ENCODE results near the gene CTXND1. TPM values are rescaled to one million over a fixed set of nuclear protein-coding genes. Genes with fewer than 3 reads are reported as not detected.

Gene CTXND1
- total and polyA plus RNA-seq, 8 donors = 0.29 to 4.3 (median 1.4) TPM

DNA sequence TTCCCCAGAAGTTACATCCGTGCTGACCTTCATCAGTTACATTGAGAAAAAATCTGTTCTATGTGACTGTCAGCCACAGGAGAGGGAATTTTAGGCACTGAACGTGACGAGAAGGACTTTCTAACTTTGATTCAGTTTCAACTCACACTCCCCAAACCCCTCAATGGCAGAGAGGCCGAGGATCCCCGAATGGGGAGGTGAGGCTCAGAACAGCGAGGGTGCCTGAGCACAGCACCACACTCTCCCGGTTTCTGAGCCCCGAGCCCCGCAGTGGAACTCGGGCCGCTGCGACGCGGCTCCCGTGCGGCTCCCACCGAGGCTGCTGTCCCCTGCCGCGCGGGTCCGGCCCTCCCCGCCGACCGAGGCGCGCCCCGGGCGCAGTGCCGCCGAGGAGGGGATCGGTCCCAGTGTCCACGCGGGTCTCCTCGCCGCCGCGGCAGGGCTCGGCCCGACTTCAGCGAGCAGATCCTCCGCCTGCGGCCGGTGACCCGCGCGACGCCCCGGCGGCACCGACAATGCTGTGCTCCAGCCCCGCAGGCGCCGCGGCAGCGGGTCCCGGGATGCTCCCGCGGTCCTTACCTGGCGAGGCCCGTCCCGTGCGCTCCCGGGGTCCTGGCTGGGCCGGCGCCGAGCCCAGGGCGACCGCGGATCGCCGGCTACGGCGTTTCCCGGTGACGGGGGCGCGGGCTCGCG lies 439 bp downstream of the CTXND1 start:
- H3K4me1 ChIP-seq = peaks cover 13 to 53% (median 32%) of the 10 kb centered on the region in 4 donors
- H3K27ac ChIP-seq = peak overlapping the region; percentile 39 to 83 (median 71)
- peak in 1 of 2 donors; percentile 42 for DNase-seq
- intact Hi-C loops (cut with DNase I; ENCODE audit: low total_unique reads) = no loop called here
- no peaks in the 10 kb centered on the region for H3K36me3 ChIP-seq
- H3K27me3 ChIP-seq = peaks cover 0 to 65% (median 22%) of the 10 kb centered on the region in 3 donors
- H3K9me3 ChIP-seq = no peaks in the 10 kb centered on the region
- H3K4me3 ChIP-seq = peak overlapping the region; percentile 54 to 76 (median 62)
- TF ChIP-seq POLR2AphosphoS5 (IDR thresholded peaks at IDR 0.05) = no peak
- 0 to 3% (median 1%) methylated on average over 7 to 79 of the region's 79 CpGs for WGBS, 5 donors

DNA sequence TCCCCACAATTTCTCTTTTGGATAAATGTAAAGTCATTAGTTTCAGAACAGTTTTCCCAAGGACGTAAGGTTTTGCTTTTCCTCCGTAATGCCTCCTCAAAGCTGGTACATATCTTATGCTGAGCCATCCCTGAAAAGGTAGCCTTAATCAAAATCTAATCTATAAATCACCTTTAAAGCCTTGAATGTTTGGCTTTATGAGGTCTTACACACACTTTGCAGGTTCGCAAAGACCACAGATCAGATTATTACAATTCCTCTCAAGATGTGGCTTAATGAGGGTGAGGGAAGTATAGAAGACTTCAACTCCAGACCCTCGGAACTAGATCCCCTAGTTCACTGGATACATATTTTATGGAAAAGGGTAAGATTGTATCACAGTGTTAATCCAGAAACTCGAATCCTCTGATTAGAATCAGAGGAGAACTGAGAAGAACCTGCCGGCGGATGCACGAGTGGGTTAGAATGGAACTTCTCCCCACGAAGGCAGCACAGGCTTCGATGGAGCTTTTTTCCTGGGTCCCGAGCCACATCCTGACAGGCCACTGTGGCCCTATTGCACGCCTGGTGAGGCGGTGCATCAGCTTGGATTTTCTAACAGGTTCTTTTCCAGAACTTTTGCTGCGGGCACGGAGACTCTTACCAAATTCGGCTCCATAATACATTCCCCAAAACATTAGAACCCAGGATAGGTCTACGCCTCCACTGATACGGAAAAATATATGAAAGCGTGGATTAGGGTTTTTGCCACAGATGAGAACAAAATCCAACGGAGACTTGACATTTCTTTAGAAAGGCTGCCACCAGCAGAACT lies 1.2 kb downstream of the CTXND1 start:
- TF ChIP-seq, protein P1, sequence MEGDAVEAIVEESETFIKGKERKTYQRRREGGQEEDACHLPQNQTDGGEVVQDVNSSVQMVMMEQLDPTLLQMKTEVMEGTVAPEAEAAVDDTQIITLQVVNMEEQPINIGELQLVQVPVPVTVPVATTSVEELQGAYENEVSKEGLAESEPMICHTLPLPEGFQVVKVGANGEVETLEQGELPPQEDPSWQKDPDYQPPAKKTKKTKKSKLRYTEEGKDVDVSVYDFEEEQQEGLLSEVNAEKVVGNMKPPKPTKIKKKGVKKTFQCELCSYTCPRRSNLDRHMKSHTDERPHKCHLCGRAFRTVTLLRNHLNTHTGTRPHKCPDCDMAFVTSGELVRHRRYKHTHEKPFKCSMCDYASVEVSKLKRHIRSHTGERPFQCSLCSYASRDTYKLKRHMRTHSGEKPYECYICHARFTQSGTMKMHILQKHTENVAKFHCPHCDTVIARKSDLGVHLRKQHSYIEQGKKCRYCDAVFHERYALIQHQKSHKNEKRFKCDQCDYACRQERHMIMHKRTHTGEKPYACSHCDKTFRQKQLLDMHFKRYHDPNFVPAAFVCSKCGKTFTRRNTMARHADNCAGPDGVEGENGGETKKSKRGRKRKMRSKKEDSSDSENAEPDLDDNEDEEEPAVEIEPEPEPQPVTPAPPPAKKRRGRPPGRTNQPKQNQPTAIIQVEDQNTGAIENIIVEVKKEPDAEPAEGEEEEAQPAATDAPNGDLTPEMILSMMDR (IDR thresholded peaks at IDR 0.05) = no peak
- TF ChIP-seq POLR2AphosphoS5 (IDR thresholded peaks at IDR 0.05) (no peak), POLR2A (IDR thresholded peaks at IDR 0.05) (no peak), EP300 (IDR thresholded peaks at IDR 0.05) (no peak)
- no peaks in the 10 kb centered on the region for H3K9me3 ChIP-seq
- H3K36me3 ChIP-seq = no peaks in the 10 kb centered on the region
- H3K27me3 ChIP-seq = peaks cover 0 to 60% (median 22%) of the 10 kb centered on the region in 3 donors
- intact Hi-C loops (cut with DNase I; ENCODE audit: low total_unique reads) = no loop called here
- H3K4me3 ChIP-seq = peak overlapping the region; percentile 54 to 76 (median 62)
- 22 to 55% (median 39%) methylated on average over 20 of the region's 20 CpGs for WGBS, 5 donors
- H3K27ac ChIP-seq = peak overlapping the region; percentile 39 to 83 (median 71)
- DNase-seq = no peak
- peaks cover 13 to 55% (median 35%) of the 10 kb centered on the region in 4 donors for H3K4me1 ChIP-seq

DNA sequence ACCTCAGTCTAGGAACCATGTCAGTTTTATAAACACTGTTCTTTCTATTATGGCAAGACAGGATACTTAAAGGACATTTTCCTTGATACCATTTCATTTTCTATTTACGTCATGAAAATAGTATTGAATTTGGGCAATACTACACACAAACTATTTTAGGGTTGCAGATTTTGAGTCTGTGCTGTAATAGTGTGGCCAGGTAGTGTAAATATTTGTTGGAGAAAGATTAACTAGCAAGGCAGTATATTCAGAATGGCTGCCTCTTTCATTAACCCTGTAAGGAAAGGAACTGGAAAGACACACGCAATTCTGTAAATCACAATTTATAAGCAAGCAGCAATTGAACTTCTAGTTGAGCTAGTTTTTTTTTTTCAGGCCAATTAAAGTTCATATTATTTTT lies 2.0 kb downstream of the CTXND1 start:
- Histone ChIP-seq H3K27me3 (peaks cover 0 to 61% (median 22%) of the 10 kb centered on the region in 3 donors), H3K4me3 (peak overlapping the region in 2 of 4 donors; percentile 8 to 67), H3K4me1 (peaks cover 13 to 55% (median 36%) of the 10 kb centered on the region in 4 donors), H3K36me3 (no peaks in the 10 kb centered on the region), H3K9me3 (no peaks in the 10 kb centered on the region), H3K27ac (peak overlapping the region in 3 of 5 donors; percentile 67 to 83 (median 71))
- DNase-seq = peak in 1 of 2 donors; percentile 36
- intact Hi-C loops (cut with DNase I; ENCODE audit: low total_unique reads) = no loop called here
- 15 to 41% (median 35%) methylated on average over 2 of the region's 2 CpGs for WGBS, 5 donors
- no peak for TF ChIP-seq POLR2AphosphoS5 (IDR thresholded peaks at IDR 0.05)
- no peak for TF ChIP-seq EP300 (IDR thresholded peaks at IDR 0.05)
- TF ChIP-seq, protein P1 (IDR thresholded peaks at IDR 0.05) = no peak
- no peak for TF ChIP-seq POLR2A (IDR thresholded peaks at IDR 0.05)

DNA sequence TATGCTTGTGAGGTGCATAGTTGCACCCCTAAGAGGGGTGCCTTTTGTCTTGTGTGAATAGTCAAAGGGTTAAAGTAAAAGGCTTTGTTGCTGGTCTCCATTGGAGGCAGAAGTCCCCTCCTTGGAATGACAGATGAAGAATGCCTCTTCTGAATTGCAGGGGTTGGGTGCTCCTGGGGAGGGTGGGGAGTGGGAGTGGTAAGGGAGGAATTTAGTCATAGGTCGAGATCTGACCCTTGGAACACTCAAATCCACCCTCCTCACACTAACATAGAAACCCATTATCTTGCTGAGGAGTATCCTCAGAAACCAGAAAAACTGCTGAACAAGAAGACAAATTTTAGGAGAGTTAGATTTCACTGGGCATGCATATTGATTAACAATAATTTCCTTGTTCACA lies 4.7 kb downstream of the CTXND1 start:
- WGBS, 5 donors = 6 to 50% (median 22%) methylated on average over 1 of the region's 1 CpG
- no peak for DNase-seq
- Histone ChIP-seq H3K27ac (peak overlapping the region in 3 of 5 donors; percentile 52 to 71 (median 59)), H3K4me3 (no peak overlapping the region), H3K4me1 (peaks cover 12 to 50% (median 33%) of the 10 kb centered on the region in 4 donors), H3K36me3 (no peaks in the 10 kb centered on the region), H3K9me3 (no peaks in the 10 kb centered on the region), H3K27me3 (peaks cover 0 to 52% (median 18%) of the 10 kb centered on the region in 3 donors)
- no peak for TF ChIP-seq EP300 (IDR thresholded peaks at IDR 0.05)
- intact Hi-C loops (cut with DNase I; ENCODE audit: low total_unique reads) = no loop called here

DNA sequence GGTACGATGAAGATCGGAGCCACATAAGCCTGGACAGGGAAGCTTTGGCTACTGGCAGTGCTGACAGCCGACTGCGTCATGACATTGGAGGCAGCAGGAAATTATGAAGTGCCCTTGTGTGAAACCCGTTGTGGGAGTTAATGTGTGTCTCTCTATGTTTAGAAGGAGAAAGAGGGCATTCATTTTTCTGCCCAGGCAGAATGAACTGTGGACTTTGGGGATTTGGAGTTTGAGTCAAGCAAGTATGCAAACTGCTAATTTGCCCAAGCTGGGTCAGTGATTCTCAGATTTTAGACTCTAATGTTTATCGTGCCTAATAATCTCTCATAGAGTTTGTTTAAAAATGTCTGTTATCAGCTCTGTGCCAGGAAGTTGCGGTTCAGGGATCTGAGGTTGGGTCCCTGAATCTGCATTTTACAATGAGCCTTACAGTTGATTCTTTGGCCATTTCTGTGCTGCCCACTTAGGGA lies 5.6 kb downstream of the CTXND1 start:
- Histone ChIP-seq H3K4me1 (peaks cover 3 to 48% (median 25%) of the 10 kb centered on the region in 4 donors), H3K4me3 (no peak overlapping the region), H3K9me3 (no peaks in the 10 kb centered on the region), H3K36me3 (no peaks in the 10 kb centered on the region), H3K27me3 (peaks cover 0 to 52% (median 9%) of the 10 kb centered on the region in 3 donors), H3K27ac (peak overlapping the region; percentile 52 to 67 (median 59))
- peak; percentile 50 to 76 for DNase-seq
- WGBS, 5 donors = 17 to 38% (median 18%) methylated on average over 7 of the region's 7 CpGs
- TF ChIP-seq, protein P1 (IDR thresholded peaks at IDR 0.05) = no peak
- TF ChIP-seq POLR2AphosphoS5 (IDR thresholded peaks at IDR 0.05) = no peak
- no peak for TF ChIP-seq EP300 (IDR thresholded peaks at IDR 0.05)
- TF ChIP-seq POLR2A (IDR thresholded peaks at IDR 0.05) = no peak
- intact Hi-C loops (cut with DNase I; ENCODE audit: low total_unique reads) = no loop called here
